ENCODE data around the gene MCL1. TPM values are rescaled to one million over a fixed set of nuclear protein-coding genes. Genes with fewer than 3 reads are reported as not detected.

The MCL1 gene
- total and polyA plus RNA-seq, 7 donors, result 119 to 352 (median 168) TPM

- intact Hi-C loops (cut with DNase I), result loop anchor here (1.0 to 10.0 kb wide), 7 partner anchors 18 to 413 kb away; partner anchors contain the start of genes ARNT, CERS2, GOLPH3L and MCL1
- Histone ChIP-seq H3K4me1 (peaks cover 0 to 87% (median 75%) of the 10 kb centered on the region in 4 donors), H3K36me3 (peaks cover 0 to 16% (median under 1%) of the 10 kb centered on the region in 4 donors), H3K27ac (peak overlapping the region; percentile 95 to 99 (median 98)), H3K27me3 (no peaks in the 10 kb centered on the region), H3K4me3 (peak overlapping the region; percentile 39 to 59 (median 56)), H3K9me3 (no peaks in the 10 kb centered on the region)
- WGBS, 2 donors, result 1% methylated on average over 32 of the region's 32 CpGs
- DNase-seq, result peak; percentile 99
- TF ChIP-seq POLR2AphosphoS5 (IDR thresholded peaks at IDR 0.05) (peak; percentile 96 to 97 (median 97)), EP300 (IDR thresholded peaks at IDR 0.05) (peak in 2 of 4 donors; percentile 43 to 85), CTCF (IDR thresholded peaks at IDR 0.05) (no peak), POLR2A (IDR thresholded peaks at IDR 0.05) (peak; percentile 78 to 94)
Observed at GRCh38 chr1:150561254-150561973, 18.0 kb downstream of the MCL1 start.

DNA sequence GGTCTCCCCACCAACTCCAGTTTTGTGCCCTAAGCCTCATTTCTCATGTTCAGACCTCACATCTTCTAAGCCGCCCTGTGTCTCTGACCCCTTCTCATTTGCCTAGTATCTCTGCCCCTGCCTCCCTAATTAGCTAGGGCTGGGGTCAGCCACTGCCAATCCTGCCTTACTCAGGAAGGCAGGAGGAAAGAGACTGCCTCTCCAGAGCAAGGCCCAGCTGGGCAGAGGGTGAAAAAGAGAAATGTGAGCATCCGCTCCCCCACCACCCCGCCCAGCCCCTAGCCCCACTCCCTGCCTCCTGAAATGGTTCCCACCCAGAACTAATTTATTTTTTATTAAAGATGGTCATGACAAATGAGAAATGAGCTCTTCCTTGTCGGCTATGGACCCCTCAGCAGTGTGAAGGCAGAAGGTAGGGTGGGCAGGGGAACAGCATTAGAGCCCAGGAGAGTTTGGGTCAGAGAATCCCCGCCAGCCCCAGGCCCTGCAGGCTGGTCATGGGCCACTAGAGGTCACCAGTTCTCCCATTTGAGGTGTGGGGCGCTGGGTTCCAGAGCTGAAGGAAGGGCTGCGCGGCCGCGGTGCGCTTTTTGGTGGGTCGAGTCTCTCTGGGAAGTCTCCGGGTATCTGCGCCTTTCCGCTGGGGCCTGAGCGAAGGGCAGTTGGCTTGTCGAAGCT, 18.7 kb downstream of the MCL1 start:
- no peaks in the 10 kb centered on the region for H3K9me3 ChIP-seq
- 16 to 17% methylated on average over 17 of the region's 17 CpGs for WGBS, 2 donors
- H3K4me3 ChIP-seq, result peak overlapping the region; percentile 39 to 59 (median 56)
- H3K4me1 ChIP-seq, result peaks cover 0 to 80% (median 68%) of the 10 kb centered on the region in 4 donors
- H3K36me3 ChIP-seq, result peaks cover 0 to 16% (median 4%) of the 10 kb centered on the region in 4 donors
- TF ChIP-seq CTCF (IDR thresholded peaks at IDR 0.05) (peak; percentile 83 to 95 (median 84)), POLR2AphosphoS5 (IDR thresholded peaks at IDR 0.05) (no peak), POLR2A (IDR thresholded peaks at IDR 0.05) (no peak)
- peak; percentile 96 for DNase-seq
- H3K27me3 ChIP-seq, result no peaks in the 10 kb centered on the region
- intact Hi-C loops (cut with DNase I), result loop anchor here (1.0 to 10.0 kb wide), 7 partner anchors 19 to 414 kb away; partner anchors contain the start of genes ARNT, CERS2, GOLPH3L and MCL1
- peak overlapping the region; percentile 95 to 99 (median 98) for H3K27ac ChIP-seq

- peak; percentile 91 for DNase-seq
- peak overlapping the region in 3 of 4 donors; percentile 54 to 59 (median 57) for H3K4me3 ChIP-seq
- intact Hi-C loops (cut with DNase I), result loop anchor here (2.0 to 10.0 kb wide), 5 partner anchors 135 to 415 kb away; partner anchors contain the start of genes ARNT, CERS2, GOLPH3L and SETDB1
- no peaks in the 10 kb centered on the region for H3K9me3 ChIP-seq
- peaks cover 0 to 73% (median 61%) of the 10 kb centered on the region in 4 donors for H3K4me1 ChIP-seq
- H3K27me3 ChIP-seq, result no peaks in the 10 kb centered on the region
- H3K36me3 ChIP-seq, result peaks cover 0 to 16% (median 5%) of the 10 kb centered on the region in 4 donors
- no peak for TF ChIP-seq POLR2A (IDR thresholded peaks at IDR 0.05)
- peak in 2 of 4 donors; percentile 26 to 36 for TF ChIP-seq POLR2AphosphoS5 (IDR thresholded peaks at IDR 0.05)
- TF ChIP-seq CTCF (IDR thresholded peaks at IDR 0.05), result peak; percentile 88 to 98 (median 94)
- 8 to 20% methylated on average over 9 of the region's 9 CpGs for WGBS, 2 donors
- peak overlapping the region; percentile 95 to 99 (median 98) for H3K27ac ChIP-seq
Observed at GRCh38 chr1:150560011-150560438, 19.4 kb downstream of the MCL1 start.

GRCh38 chr1:150559656-150560010, 19.8 kb downstream of the MCL1 start:
- WGBS, 2 donors, result 68 to 75% methylated on average over 10 of the region's 10 CpGs
- peaks cover 0 to 69% (median 57%) of the 10 kb centered on the region in 4 donors for H3K4me1 ChIP-seq

More at GRCh38 chr1:150559656-150560010, 19.8 kb downstream of the MCL1 start:
- H3K4me3 ChIP-seq, result no peak overlapping the region
- no peaks in the 10 kb centered on the region for H3K27me3 ChIP-seq
- H3K27ac ChIP-seq, result peak overlapping the region; percentile 95 to 99 (median 98)
- H3K36me3 ChIP-seq, result peaks cover 0 to 16% (median 5%) of the 10 kb centered on the region in 4 donors
- H3K9me3 ChIP-seq, result no peaks in the 10 kb centered on the region
- TF ChIP-seq POLR2A (IDR thresholded peaks at IDR 0.05) (no peak), CTCF (IDR thresholded peaks at IDR 0.05) (no peak), POLR2AphosphoS5 (IDR thresholded peaks at IDR 0.05) (no peak), EP300 (IDR thresholded peaks at IDR 0.05) (no peak)
- DNase-seq, result peak; percentile 78
- intact Hi-C loops (cut with DNase I), result loop anchor here (2.0 to 10.0 kb wide), 5 partner anchors 135 to 415 kb away; partner anchors contain the start of genes ARNT, CERS2, GOLPH3L and SETDB1

Data from sigmoid colon (tissue), 7 donors.